ENCODE results near the gene FAM110C.
"Not testable (repeated sequence)": the region's sequence is repeated elsewhere in the genome, so short reads cannot be mapped to it uniquely, and the experiment has no call there.

Gene FAM110C

DNA sequence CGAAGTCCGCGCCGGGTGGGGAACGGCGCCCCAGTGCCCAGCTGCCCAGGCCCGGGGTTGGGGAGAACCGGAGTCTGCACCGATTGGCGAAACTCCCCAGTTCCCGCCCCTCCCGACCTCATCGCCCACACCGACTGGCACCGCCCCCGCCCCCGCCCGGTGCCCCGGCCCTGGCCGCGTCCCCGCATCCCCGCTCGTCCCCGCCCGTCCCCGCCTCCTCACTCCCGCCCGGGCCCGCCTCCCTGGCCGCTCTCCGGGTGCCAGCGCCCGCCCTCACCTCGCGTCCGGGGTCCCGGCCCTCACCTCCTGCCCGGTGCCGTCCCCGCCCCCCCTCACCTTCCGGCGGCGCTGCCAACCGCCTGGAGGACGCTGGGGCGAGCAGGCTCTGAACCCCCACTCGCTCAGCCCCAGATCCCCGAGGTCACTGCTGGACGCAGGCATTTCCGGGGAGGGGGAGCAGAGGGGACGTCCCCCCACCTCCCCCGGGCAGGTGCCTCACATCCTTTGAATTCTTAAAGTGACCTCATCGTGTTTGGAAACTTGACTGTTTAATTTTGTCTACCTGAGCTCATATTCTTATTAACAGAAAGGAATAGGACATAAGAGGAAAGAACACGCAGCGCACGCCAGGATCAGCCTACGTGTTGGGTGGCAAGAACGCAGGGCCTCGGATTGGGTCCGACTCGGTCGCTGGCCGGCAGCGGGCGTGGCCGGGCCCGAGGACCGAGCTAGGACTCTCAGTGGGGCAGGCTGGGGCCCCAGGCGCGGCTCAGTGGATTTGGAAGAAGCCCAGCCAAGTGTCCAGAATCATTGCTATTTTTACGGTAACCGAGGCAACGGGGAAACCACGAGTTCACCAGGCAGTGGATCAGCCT is at the start of gene FAM110C:
FAM110C (minus strand) TSS at position 35 of the 875 bp plus-strand sequence. CDS start 120 bp downstream, outside the sequence.
- FAIRE-seq, result no peak

- FAIRE-seq, result no peak
These were observed 46.0 kb upstream of the FAM110C start for GRCh38 chr2:92326-92725.

DNA sequence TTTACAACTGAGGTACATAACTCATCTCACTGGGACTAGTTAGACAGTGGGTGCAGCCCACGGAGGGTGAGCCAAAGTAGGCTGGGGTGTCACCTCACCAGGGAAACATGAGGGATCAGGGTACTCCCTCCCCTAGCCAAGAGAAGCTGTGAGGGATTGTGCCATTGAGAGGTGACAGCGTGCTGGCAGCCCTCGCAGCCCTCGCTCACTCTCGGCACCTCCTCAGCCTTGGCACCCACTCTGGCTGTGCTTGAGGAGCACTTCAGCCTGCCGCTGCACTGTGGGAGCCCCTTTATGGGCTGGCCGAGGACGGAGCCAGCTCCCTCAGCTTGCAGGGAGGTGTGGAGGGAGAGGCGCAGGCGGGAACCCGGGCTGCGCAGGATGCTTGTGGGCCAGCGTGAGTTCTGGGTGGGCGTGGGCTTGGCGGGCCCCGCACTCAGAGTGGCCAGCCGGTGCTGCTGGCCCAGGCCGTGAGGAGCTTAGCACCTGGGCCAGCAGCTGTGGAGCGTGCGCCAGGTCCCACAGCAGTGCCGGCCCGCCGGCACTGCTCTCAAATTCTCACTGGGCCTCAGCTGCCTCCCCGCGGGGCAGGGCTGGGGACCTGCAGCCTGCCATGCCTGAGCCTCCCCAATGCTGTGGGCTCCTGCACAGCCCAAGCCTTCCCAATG is 44.5 kb upstream of the FAM110C start:
- no peak for FAIRE-seq

DNA sequence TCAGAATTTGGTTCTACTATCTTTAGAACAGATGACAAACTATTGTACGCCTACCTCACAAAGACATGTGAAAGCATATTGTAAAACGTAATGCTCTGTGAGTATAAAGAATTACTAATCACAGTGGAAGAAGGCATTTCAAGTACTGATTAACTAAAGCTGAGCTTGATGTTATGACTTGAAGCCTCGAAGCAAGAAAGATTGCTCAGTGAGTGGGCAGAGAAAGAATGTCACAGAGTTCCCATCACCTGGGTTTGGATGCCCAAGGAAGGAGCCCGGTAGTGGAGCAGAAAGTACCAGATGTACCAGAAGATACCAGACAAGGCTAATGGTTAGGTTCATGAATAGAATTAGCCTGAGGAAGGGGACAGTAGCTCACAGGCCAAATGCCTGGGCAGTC is 39.5 kb upstream of the FAM110C start:
- no peak for FAIRE-seq

DNA sequence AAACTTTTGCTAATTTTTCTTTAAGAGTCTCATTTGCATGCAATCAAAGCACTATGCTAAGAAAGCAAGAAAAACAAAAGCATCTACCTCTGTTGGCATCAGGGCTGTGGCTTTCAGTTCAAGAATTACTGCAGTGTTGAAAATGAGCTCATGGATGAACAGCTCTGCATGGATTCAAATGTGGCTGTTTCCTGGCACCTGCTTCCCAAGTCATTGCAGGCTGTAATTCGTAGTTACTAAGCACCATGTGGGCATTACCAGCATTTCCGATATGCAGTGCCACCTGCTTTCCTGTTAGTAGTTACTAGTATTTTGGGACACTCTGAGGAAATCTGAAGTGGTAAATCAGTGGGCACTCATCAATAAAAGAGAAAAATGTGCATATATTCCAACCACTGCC is 37.8 kb upstream of the FAM110C start:
- FAIRE-seq, result no peak

DNA sequence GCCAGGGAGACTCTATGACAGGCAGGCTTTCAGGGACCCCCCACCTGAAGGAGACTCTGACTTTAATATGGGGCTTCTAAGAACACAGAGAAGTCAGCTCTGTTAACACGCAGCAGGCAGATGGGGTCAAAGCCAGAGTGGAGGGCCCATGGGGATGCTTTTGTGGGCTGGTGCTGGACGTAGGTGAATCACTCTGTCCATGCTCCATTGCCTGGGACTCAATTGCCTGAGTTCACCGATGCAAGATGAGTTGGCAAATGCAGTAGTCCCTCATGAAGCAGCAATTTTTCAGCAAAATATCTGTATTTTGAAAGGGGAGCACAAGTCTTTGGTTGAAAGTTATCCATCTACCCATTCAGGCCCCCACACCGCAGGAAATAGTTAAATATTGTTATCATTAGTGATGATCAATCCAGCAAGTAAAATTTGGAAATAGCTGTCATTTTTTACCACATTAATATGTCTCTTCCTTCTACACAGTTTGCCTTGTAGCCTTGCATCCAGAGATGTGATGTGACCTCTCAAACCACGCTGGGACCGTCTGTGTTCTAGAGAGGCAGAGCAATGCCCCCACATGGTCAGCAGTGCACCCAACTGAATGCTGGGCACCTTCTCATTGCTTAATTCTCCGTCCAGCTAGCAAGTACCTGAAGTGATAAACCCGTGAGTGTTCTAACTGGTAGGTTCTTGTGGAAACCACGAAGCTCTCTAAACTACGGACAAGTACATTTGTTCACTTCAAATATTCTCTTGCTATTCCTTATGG is 34.8 kb upstream of the FAM110C start:
- no peak for FAIRE-seq

DNA sequence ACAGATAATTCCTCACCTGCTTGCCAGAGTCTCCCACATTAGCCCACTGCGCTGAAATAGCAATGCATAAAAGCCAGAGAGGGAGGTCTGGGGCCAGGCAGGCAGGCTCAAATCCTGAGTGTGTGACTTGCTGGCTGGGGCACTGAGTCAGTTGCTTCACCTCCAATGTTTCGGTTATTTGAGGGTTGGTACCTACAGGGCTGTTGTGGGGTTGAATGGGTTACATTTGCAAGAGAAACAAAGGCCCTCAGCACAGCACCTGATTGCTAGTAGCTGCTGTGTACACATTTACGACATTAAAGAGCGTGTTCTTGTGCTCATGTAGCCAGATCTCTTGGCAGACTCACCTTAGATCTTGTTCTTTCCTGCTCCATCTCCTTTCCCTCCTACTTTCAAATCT is 34.1 kb upstream of the FAM110C start:
- no peak for FAIRE-seq

DNA sequence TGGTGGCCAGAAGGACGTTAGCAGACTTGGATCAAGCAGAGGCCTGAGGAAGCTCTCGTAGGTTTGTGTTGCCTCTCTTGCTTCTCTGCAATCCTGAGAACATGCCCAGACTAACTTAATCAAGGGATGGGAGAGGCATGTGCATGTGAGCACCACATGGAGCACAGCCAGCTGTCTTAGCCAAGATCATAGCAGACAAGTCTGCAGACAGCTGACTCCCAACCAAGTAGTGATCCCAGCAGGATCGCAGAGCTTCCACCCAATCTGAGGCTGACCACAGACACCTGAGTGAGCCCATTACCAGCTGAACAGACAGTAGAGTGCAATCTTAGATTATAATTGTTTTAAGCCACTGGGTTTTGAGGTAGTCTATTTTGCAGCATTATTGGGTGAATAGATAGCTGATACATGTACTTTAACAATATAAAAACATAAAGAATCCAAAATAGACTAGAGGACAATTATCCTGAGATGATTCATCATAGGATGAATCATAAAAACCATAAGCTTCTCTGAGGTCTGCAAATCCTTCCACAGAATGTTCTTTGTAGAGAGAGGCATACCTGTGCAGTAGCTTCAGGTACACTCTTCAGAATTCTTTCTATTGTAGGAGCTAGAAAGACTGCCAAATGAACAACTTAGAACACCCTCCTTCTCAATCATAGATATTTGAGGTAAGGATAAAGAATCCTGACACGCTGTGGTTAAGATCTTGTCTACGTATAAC is 25.2 kb upstream of the FAM110C start:
- no peak for FAIRE-seq

DNA sequence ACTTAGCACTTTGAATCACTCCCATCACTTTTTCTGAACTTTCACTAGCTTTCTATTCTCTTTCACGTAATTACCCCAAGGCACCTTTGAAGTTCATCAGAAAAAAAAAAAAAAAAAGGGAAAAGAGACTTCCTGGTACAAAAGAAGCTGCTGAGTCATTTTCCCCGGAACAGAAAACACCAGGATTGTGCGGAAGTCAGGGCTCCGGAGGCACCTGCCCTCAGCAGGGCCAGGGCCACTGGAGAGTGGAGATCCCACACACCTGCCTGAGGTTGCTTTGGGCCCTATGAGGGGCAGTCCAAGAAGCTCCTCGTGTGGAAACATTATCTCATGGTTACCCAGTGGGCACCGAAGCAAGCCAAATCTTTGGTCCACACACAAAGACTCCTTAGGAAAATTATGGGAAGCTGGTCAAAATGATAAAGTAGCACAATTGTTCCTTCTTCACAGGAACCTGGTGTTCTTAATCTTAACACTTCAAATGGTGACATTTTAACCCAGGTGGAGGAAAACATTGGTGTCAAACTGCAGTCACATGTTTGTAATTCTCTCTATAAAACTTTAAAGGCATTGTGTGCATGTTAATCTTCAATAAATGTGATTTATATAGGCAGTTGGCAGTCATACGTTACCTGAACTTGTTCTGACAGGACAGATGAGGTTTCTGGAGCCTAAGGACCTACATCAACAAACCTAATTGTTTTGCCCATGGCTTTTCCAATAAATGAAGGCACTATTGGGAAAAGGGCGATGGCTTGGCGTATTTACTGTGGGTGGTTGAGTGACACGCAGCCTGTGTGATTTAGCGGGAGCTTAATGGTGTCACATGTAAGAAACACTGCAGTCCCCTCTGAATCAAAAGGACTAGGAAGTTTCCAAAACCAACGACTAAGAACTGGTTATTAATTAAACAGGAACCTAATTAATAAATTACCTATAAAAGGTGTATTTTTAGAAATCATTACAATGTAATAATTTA is 23.4 kb upstream of the FAM110C start:
- no peak for FAIRE-seq

DNA sequence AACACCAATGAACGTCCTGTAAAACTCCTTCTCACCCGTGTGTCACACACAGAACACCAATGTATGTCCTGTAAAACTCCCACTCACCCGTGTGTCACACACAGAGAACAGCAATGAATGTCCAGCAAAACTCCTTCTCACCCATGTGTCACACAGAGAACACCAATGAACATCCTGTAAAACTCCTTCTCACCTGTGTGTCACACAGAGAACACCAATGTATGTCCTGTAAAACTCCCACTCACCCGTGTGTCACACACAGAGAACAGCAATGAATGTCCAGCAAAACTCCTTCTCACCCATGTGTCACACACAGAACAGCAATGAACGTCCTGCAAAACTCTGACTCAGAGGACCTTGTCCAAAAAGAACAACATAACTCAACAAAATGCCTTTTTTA is 22.3 kb upstream of the FAM110C start:
- FAIRE-seq, result not testable (repeated sequence)

- FAIRE-seq, result no peak
These were observed 20.5 kb upstream of the FAM110C start for GRCh38 chr2:66853-67252.

DNA sequence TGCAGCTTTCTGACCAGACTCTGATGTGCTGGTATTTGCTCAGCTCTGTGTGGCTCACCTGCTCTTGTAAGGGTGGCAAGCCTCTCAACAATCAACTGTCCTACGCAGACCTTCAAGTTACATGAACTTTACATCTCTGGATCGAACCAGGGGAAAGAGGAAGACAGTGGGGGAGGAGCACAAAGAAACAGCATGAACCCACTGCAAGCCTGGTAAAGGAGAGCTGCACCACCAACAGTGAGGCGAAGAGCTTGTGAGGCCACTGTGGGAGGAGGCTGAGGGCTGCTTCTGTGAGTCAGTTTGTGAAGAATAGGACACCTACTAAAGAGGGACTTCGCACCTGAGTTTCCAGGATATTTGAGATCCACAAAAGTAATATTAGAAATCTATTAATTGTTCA is 18.8 kb upstream of the FAM110C start:
- no peak for FAIRE-seq

GRCh38 chr2:55587-56448 is 9.5 kb upstream of the FAM110C start:
- no peak for FAIRE-seq

- no peak for FAIRE-seq
These were observed 5.3 kb upstream of the FAM110C start for GRCh38 chr2:51613-52012.

DNA sequence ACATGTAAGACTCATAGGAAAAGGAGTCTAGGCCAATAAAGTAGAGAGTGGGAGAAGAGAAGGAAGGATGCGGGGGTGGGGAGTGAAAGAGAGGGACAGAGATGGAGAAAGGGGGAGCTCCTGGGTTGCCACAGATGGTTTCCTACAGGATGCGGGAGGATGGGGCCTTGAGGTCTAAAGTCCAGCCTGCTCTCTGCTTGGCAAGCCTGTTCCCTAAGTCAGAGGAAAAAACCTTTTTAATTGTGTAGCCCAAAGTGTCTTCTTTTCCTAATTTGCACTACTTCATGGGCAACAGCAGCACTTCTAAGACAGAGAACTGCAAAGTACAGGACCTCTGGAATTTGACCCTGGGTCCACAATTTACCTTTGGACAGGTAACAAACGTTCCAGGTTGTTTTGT is 1.4 kb upstream of the FAM110C start:
- no peak for FAIRE-seq

DNA sequence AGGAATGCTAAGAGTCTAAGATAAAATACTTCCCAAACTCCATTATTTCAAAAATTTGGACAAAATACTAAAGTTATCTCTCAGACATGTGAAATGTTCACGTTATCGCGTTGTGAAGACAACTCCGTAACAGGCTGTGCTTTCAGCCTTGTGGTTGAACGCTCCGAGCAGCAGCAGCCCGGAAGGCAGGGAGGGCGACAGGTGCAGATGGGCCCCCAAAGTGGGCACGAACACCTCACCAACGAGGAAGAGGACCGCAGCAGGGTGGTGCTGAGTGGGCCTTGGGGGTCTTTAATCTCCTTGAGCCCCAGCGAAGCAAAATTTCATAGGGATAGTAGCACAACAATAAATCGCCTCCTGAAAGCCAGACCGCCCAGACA is 1.0 kb upstream of the FAM110C start:
- FAIRE-seq, result no peak

DNA sequence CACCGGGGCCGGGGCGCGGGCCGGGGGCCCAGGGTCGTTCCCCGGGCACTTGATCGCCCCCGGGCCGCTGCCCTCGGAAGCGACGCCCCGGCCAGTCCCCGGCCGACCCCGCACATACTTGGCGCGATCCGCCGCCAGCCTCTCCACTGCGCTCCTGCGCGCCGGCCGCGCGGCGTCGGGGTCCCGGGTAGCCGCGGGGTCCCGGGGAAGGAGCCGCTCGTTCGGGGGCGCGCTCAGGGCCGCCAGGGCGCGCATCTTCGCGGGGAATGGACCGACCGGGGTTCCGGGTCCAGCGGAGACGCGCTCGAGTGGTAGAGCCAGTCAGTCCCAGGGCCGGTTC is 204 bp downstream of the FAM110C start:
- no peak for FAIRE-seq

GRCh38 chr2:45342-46130 is 769 bp downstream of the FAM110C start:
- FAIRE-seq, result no peak

DNA sequence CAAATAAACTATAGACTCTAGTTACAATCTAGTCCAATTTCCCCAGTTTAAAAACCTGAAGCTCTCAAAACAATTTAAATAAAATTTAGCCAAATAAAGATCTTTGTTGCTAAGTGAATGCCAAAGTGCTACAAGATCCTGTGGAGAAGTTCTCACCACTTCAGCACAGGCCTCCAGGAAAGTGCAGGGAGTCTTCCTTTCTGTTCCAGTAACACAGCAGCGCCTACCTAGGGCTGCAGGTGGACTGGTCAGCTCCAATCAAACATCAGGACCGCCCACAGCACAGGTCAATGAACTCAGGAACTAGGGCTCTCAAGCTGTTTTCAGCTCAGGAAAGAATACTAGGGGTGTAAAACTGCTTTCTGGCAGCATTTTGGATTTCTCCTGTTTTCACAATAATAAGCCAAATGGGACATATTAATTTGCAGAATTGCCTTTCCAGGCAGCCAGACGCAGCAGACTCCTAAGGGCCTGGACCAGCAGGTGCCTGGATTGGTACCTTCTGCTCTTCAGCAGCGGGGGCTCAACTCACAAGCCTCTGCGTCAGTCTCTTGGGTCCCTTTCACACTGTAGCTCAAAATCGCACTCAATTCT is 1.5 kb downstream of the FAM110C start:
- no peak for FAIRE-seq
